Measurements from ENCODE around the gene PDE5A. TPM values are rescaled to one million over a fixed set of nuclear protein-coding genes. Genes with fewer than 3 reads are reported as not detected.
"Not testable (repeated sequence)": the region's sequence is repeated elsewhere in the genome, so short reads cannot be mapped to it uniquely, and the experiment has no call there.

The PDE5A gene
- total and polyA plus RNA-seq, 2 donors (not counting 3 experiments of a cell fraction or from before 2014, with no cell fraction given), result 0.73 to 2.3 TPM

DNA sequence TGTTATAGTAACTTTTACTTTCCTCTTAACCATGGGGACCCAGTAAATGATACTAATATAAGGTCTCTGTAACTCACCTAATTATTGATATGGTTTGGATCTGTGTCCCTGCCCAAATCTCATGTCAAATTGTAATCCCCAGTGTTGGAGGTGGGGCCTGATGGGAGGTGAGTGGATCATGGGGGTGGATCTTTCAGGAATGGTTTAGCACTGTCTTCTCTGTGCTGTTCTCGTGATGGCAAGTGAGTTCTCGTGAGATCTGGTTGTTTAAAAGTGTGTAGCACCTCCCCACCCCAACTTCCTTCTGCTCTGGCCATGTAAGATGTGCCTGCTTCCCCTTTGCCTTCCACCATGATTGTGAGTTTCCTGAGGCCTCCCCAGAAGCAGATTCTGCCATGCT is 34.0 kb upstream of the PDE5A start:
- intact Hi-C loops (cut with micrococcal nuclease); POLR2A ChIA-PET: not testable (repeated sequence)

GRCh38 chr4:119661231-119661630 is 32.6 kb upstream of the PDE5A start:
- intact Hi-C loops (cut with micrococcal nuclease) (no loop called here), dilution Hi-C loops (cut with MboI; ENCODE audit: extremely low pct_ligation_motif_present, low sequenced_read_pairs) (no loop called here)
- no peaks in the 10 kb centered on the region for H3K27me3 ChIP-seq (ENCODE audit: control insufficient read depth in 2 of 2, insufficient read depth in 2 of 2, low read length in 2 of 2)
- no peak overlapping the region for H3K4me2 ChIP-seq (ENCODE audit: insufficient read depth, low read length)
- POLR2A ChIA-PET, result no interaction called here
- H3K9me1 ChIP-seq (replicated peaks; ENCODE audit: control insufficient read depth, extremely low read depth, insufficient read depth, low read length), result no peaks in the 10 kb centered on the region
- peaks cover 13% of the 10 kb centered on the region for H3K4me1 ChIP-seq (ENCODE audit: control insufficient read depth, extremely low read depth, insufficient read depth, low read length)
- DNase-seq (ENCODE audit: low read depth, low spot score) (no peak), FAIRE-seq (no peak)
- no TSS peak for BruUV-seq (replicated peaks)
- H3K9me3 ChIP-seq (replicated peaks; ENCODE audit: control insufficient read depth, insufficient read depth, low read length), result no peaks in the 10 kb centered on the region
- no peaks in the 10 kb centered on the region for H3K79me2 ChIP-seq (ENCODE audit: control insufficient read depth, insufficient read depth, low read length)
- CTCF ChIA-PET, result no interaction called here
- H3K36me3 ChIP-seq (ENCODE audit: control insufficient read depth in 2 of 2, extremely low read depth in 1 of 2, insufficient read depth in 2 of 2, low read length in 2 of 2), result no peaks in the 10 kb centered on the region
- H3K4me3 ChIP-seq (replicated peaks in 1 of 3; ENCODE audit: insufficient read depth in 1 of 3, low read depth in 1 of 3, low read length in 3 of 3), result no peak overlapping the region
- no peak overlapping the region for H2AFZ ChIP-seq (ENCODE audit: low read depth, low read length)
- no peaks in the 10 kb centered on the region for H4K20me1 ChIP-seq (replicated peaks; ENCODE audit: control insufficient read depth, extremely low read depth, insufficient read depth, low read length)
- H3K9ac ChIP-seq (replicated peaks; ENCODE audit: extremely low read depth, insufficient read depth, low read length), result no peak overlapping the region
- no peak overlapping the region for H3K27ac ChIP-seq (ENCODE audit: insufficient read depth, low read depth, low read length)
- TF ChIP-seq POLR2AphosphoS5 (IDR thresholded peaks at IDR 0.05; ENCODE audit: insufficient read depth, low read depth, low read length), result no peak
- no peak for TF ChIP-seq CTCF (IDR thresholded peaks at IDR 0.05; ENCODE audit: extremely low read depth in 1 of 2, insufficient read depth in 1 of 2, low read depth in 1 of 2, low read length in 2 of 2)
- no peak for TF ChIP-seq POLR2A (IDR thresholded peaks at IDR 0.05; ENCODE audit: low read depth, low read length)
- no peak for TF ChIP-seq FOS (IDR thresholded peaks at IDR 0.05; ENCODE audit: borderline replicate concordance, insufficient read depth, low read length)

More for the DNA sequence above, 34.0 kb upstream of the PDE5A start:
- H3K27ac ChIP-seq (ENCODE audit: insufficient read depth, low read depth, low read length); H3K79me2 ChIP-seq (ENCODE audit: control insufficient read depth, insufficient read depth, low read length); H3K4me2 ChIP-seq (ENCODE audit: insufficient read depth, low read length); H4K20me1 ChIP-seq (replicated peaks; ENCODE audit: control insufficient read depth, extremely low read depth, insufficient read depth, low read length); H3K4me1 ChIP-seq (ENCODE audit: control insufficient read depth, extremely low read depth, insufficient read depth, low read length); H3K9me3 ChIP-seq (replicated peaks; ENCODE audit: control insufficient read depth, insufficient read depth, low read length); H3K4me3 ChIP-seq (replicated peaks in 1 of 3; ENCODE audit: insufficient read depth in 1 of 3, low read depth in 1 of 3, low read length in 3 of 3); DNase-seq (ENCODE audit: low read depth, low spot score); H3K27me3 ChIP-seq (ENCODE audit: control insufficient read depth in 2 of 2, insufficient read depth in 2 of 2, low read length in 2 of 2); FAIRE-seq; H3K36me3 ChIP-seq (ENCODE audit: control insufficient read depth in 2 of 2, extremely low read depth in 1 of 2, insufficient read depth in 2 of 2, low read length in 2 of 2); H3K9me1 ChIP-seq (replicated peaks; ENCODE audit: control insufficient read depth, extremely low read depth, insufficient read depth, low read length); H2AFZ ChIP-seq (ENCODE audit: low read depth, low read length); BruUV-seq (replicated peaks); H3K9ac ChIP-seq (replicated peaks; ENCODE audit: extremely low read depth, insufficient read depth, low read length); dilution Hi-C loops (cut with MboI; ENCODE audit: extremely low pct_ligation_motif_present, low sequenced_read_pairs): not testable (repeated sequence)
- CTCF ChIA-PET, result interaction anchor here (1.0 kb wide), 1 partner anchor 9 kb away, joined by 3 read pairs; no protein-coding TSS in a partner anchor
